Measurements from ENCODE around the gene TRAM2. TPM values are rescaled to one million over a fixed set of nuclear protein-coding genes. Genes with fewer than 3 reads are reported as not detected.

TRAM2 gene
- total and polyA plus RNA-seq, 2 of the 13 experiments (the other 11 are each of a cell fraction or from before 2014, with no cell fraction given) = 49.1 to 72.5 TPM

GRCh38 chr6:52518279-52518945, 58.4 kb downstream of the TRAM2 start (continued):
- peak; percentile 66; the same call in 1 of the 2 replicates for TF ChIP-seq ZBTB33 (CRISPR knock-in tag; IDR thresholded peaks at IDR 0.05)
- peak; percentile 3; the same call in 1 of the 2 replicates for TF ChIP-seq TFE3 (CRISPR knock-in tag; IDR thresholded peaks at IDR 0.05)
- 0 out of 2 replicates have a peak, but pooled peaks have one; percentile 3 for TF ChIP-seq ZNF431 (CRISPR knock-in tag; IDR thresholded peaks at IDR 0.05; ENCODE audit: borderline replicate concordance, low read depth)
- no peak for TF ChIP-seq MTA3 (CRISPR knock-in tag; IDR thresholded peaks at IDR 0.05)
- no peak for TF ChIP-seq GLMP (CRISPR knock-in tag; IDR thresholded peaks at IDR 0.05; ENCODE audit: borderline replicate concordance)
- no peak for TF ChIP-seq USF2 (IDR thresholded peaks at IDR 0.05; ENCODE audit: low read depth, low read length)
- TF ChIP-seq USF2 (CRISPR knock-in tag; IDR thresholded peaks at IDR 0.05; ENCODE audit: borderline replicate concordance) = no peak
- no peak for TF ChIP-seq RCOR2 (CRISPR knock-in tag; IDR thresholded peaks at IDR 0.05)
- peak; percentile 44; the same call in 1 of the 2 replicates for TF ChIP-seq ZBTB4 (CRISPR knock-in tag; IDR thresholded peaks at IDR 0.05; ENCODE audit: borderline replicate concordance)

All from HepG2 (cell line).